Neural cell (in vitro differentiated cells): ENCODE measurements around the gene TMEM250. TPM values are rescaled to one million over a fixed set of nuclear protein-coding genes. Genes with fewer than 3 reads are reported as not detected.

ENCODE experiments used
- H2AFZ ChIP-seq: fragments of 200-600, 300-800 bp; sonication (generic), shearing (Covaris generic); 2 replicates; pipeline ENCODE4 v1.6.0; 2014; ENCODE audit warnings: low read depth, mild to moderate bottlenecking, antibody characterized with exemption, low read length, moderate library complexity
- H3F3A ChIP-seq: fragments of 200-600 bp; shearing (Covaris generic); 2 replicates; pipeline ENCODE4 v1.6.1; 2016; ENCODE audit warnings: mild to moderate bottlenecking, moderate library complexity, mixed read lengths, antibody characterized with exemption, low read length; ENCODE audit not compliant: insufficient read depth, poor library complexity, severe bottlenecking
- H3K27ac ChIP-seq: fragments of 200-600, 300-800 bp; sonication (generic), shearing (Covaris generic); 2 replicates; pipeline ENCODE4 v1.5.1; 2014; ENCODE audit warnings: mild to moderate bottlenecking, low read length, moderate library complexity
- H3K27me3 ChIP-seq: fragments of 300-800, 200-600 bp; sonication (generic), shearing (Covaris generic); 2 replicates; pipeline ENCODE4 v1.6.0; 2014; ENCODE audit warnings: mild to moderate bottlenecking, low read depth, low read length, moderate library complexity; ENCODE audit not compliant: insufficient read depth
- H3K36me3 ChIP-seq: fragments of 300-800, 200-600 bp; sonication (generic), shearing (Covaris generic); 2 replicates; pipeline ENCODE4 v1.5.1; 2014; ENCODE audit warnings: mild to moderate bottlenecking, antibody characterized with exemption, low read length, moderate library complexity; ENCODE audit not compliant: insufficient read depth
- H3K4me2 ChIP-seq: fragments of 300-800, 200-600 bp; sonication (generic), shearing (Covaris generic); 2 replicates; pipeline ENCODE4 v1.6.0; 2014; ENCODE audit warnings: mild to moderate bottlenecking, low read length
- H3K4me3 ChIP-seq: fragments of 300-800, 200-600 bp; sonication (generic), shearing (Covaris generic); 2 replicates; pipeline ENCODE4 v1.5.1; 2014; ENCODE audit warnings: mild to moderate bottlenecking, low read length, moderate library complexity
- H3K79me2 ChIP-seq: fragments of 200-600 bp; shearing (Covaris generic); replicated peaks from 2 replicates; pipeline ENCODE4 v1.6.0; 2014; ENCODE audit warnings: mild to moderate bottlenecking, low read length, moderate library complexity; ENCODE audit not compliant: insufficient read depth
- H3K9ac ChIP-seq: fragments of 300-800, 200-600 bp; sonication (generic), shearing (Covaris generic); 2 replicates; pipeline ENCODE4 v1.6.1; 2016; ENCODE audit warnings: mild to moderate bottlenecking, low read length, mixed read lengths
- H3K9me2 ChIP-seq: fragments of 200-600 bp; shearing (Covaris generic); 2 replicates; pipeline ENCODE4 v1.6.1; 2016; ENCODE audit warnings: mild to moderate bottlenecking, low read length, mixed read lengths; ENCODE audit not compliant: insufficient read depth
- H3K9me3 ChIP-seq: fragments of 200-600, 300-800 bp; sonication (generic), shearing (Covaris generic); 2 replicates; pipeline ENCODE4 v1.6.1; 2016; ENCODE audit warnings: mild to moderate bottlenecking, mixed run types, low read length, moderate library complexity, mixed read lengths
- H4K20me1 ChIP-seq: fragments of 200-600 bp; shearing (Covaris generic); 2 replicates; pipeline ENCODE4 v1.6.1; 2016; ENCODE audit warnings: mild to moderate bottlenecking, mixed run types; ENCODE audit not compliant: insufficient read depth
- CTCF ChIP-seq: fragments of 450-650 bp; IDR thresholded peaks from 2 replicates; pipeline ENCODE4 v1.5.1; 2014; ENCODE audit warnings: antibody characterized with exemption, mild to moderate bottlenecking, moderate library complexity; ENCODE audit not compliant: poor library complexity, severe bottlenecking
- EP300 ChIP-seq: fragments of 450-650 bp; conservative IDR thresholded peaks from 2 replicates; pipeline ENCODE4 v1.6.1; 2014; ENCODE audit warnings: antibody characterized with exemption, mild to moderate bottlenecking, moderate library complexity; ENCODE audit not compliant: poor library complexity, severe bottlenecking
- EZH2 ChIP-seq: fragments of 200-600, 300-800 bp; shearing (Covaris generic), sonication (generic); IDR thresholded peaks from 2 replicates; pipeline ENCODE4 v1.6.1; 2014; ENCODE audit warnings: antibody characterized with exemption, low read length, borderline replicate concordance, mild to moderate bottlenecking; ENCODE audit not compliant: insufficient read depth, poor library complexity, severe bottlenecking
- MXI1 ChIP-seq: fragments of 450-650 bp; conservative IDR thresholded peaks from 2 replicates; pipeline ENCODE4 v1.6.1; 2014; ENCODE audit warnings: antibody characterized with exemption, mild to moderate bottlenecking; ENCODE audit not compliant: poor library complexity, severe bottlenecking
- POLR2AphosphoS5 ChIP-seq: IDR thresholded peaks from 2 replicates; pipeline ENCODE4 v1.6.1; 2012
- RAD21 ChIP-seq: fragments of 450-650 bp; conservative IDR thresholded peaks from 2 replicates; pipeline ENCODE4 v1.6.1; 2014; ENCODE audit warnings: antibody characterized with exemption, mild to moderate bottlenecking, moderate library complexity
- REST ChIP-seq: IDR thresholded peaks from 2 replicates; pipeline ENCODE4 v1.6.1; 2012; ENCODE audit warnings: borderline replicate concordance
- SMC3 ChIP-seq: fragments of 450-650 bp; conservative IDR thresholded peaks from 2 replicates; pipeline ENCODE4 v1.6.1; 2014; ENCODE audit warnings: antibody characterized with exemption, mild to moderate bottlenecking, moderate library complexity; ENCODE audit not compliant: poor library complexity
- TAF1 ChIP-seq: IDR thresholded peaks from 2 replicates; pipeline ENCODE4 v1.6.1; 2012; ENCODE audit warnings: low read depth
- polyA plus RNA-seq: library from polyadenylated mRNA; depleted of rRNA; stranded (reverse); fragments of >200 nt; gene quantifications from 2 replicates; pipeline ENCODE4 v1.2.3, GENCODE V29; 2014

Gene TMEM250
- polyA plus RNA-seq, 1 donor from 2014 or later: 15.0 TPM

- H3K36me3 ChIP-seq: no peaks in the 10 kb centered on the region
- no peak for TF ChIP-seq POLR2AphosphoS5
- no peak for TF ChIP-seq REST
- TF ChIP-seq EP300: no peak
- TF ChIP-seq MXI1: no peak
- no peak for TF ChIP-seq RAD21
Measured at GRCh38 chr9:136148766-136149165, 30.1 kb upstream of the TMEM250 start.

GRCh38 chr9:136147890-136148714, 29.4 kb upstream of the TMEM250 start:
- no peak overlapping the region for H3K9ac ChIP-seq
- no peaks in the 10 kb centered on the region for H3K79me2 ChIP-seq
- TF ChIP-seq SMC3 (no peak), MXI1 (no peak), RAD21 (no peak), TAF1 (no peak), EZH2 (no peak), POLR2AphosphoS5 (no peak), REST (no peak), CTCF (no peak), EP300 (no peak)
- no peaks in the 10 kb centered on the region for H3K36me3 ChIP-seq
- no peak overlapping the region for H2AFZ ChIP-seq
- H3K27ac ChIP-seq: no peak overlapping the region
- no peaks in the 10 kb centered on the region for H3K9me2 ChIP-seq
- H3K27me3 ChIP-seq: no peaks in the 10 kb centered on the region
- no peak overlapping the region for H3K4me3 ChIP-seq
- no peaks in the 10 kb centered on the region for H3K9me3 ChIP-seq
- H3F3A ChIP-seq: no peaks in the 10 kb centered on the region
- no peak overlapping the region for H3K4me2 ChIP-seq
- H4K20me1 ChIP-seq: no peaks in the 10 kb centered on the region

More at GRCh38 chr9:136148766-136149165, 30.1 kb upstream of the TMEM250 start:
- H3K79me2 ChIP-seq: no peaks in the 10 kb centered on the region
- H3F3A ChIP-seq: no peaks in the 10 kb centered on the region
- H2AFZ ChIP-seq: no peak overlapping the region
- no peak overlapping the region for H3K27ac ChIP-seq
- H3K9me3 ChIP-seq: no peaks in the 10 kb centered on the region
- no peak overlapping the region for H3K4me2 ChIP-seq
- H3K9me2 ChIP-seq: no peaks in the 10 kb centered on the region
- no peaks in the 10 kb centered on the region for H3K27me3 ChIP-seq
- no peak overlapping the region for H3K4me3 ChIP-seq
- H4K20me1 ChIP-seq: no peaks in the 10 kb centered on the region
- no peak overlapping the region for H3K9ac ChIP-seq
